GM12878 (cell line): ENCODE results near the gene MRPL21.

ENCODE experiments used
- CEBPB ChIP-seq, 2 experiments: fragments of 150-350 bp in 1 of 2; IDR thresholded peaks; 2 replicates each; pipeline ENCODE4 v1.6.1; 2012 to 2014; ENCODE audit warnings: low read depth in 2 of 2, low read length in 2 of 2, borderline replicate concordance in 1 of 2, inconsistent platforms in 1 of 2
- CTCF ChIP-seq, 3 experiments: IDR thresholded peaks in 2 of 3; conservative IDR thresholded peaks in 1 of 3; 2 replicates each; pipeline ENCODE4 v1.5.1; 2011; ENCODE audit warnings: low read depth in 3 of 3, low read length in 3 of 3, mild to moderate bottlenecking in 3 of 3, control low read depth in 2 of 3, moderate library complexity in 2 of 3, inconsistent platforms in 1 of 3, mixed read lengths in 1 of 3; ENCODE audit not compliant: control insufficient read depth in 2 of 3, insufficient read depth in 1 of 3; ENCODE audit errors: extremely low read depth in 1 of 3
- FOXM1 ChIP-seq: IDR thresholded peaks from 2 replicates; pipeline ENCODE4 v1.6.1; 2012; ENCODE audit warnings: low read depth, mild to moderate bottlenecking, inconsistent platforms, low read length, moderate library complexity
- POLR2A ChIP-seq: IDR thresholded peaks from 2 replicates; pipeline ENCODE4 v1.6.1; 2011; ENCODE audit warnings: low read depth, mild to moderate bottlenecking, low read length
- SMC3 ChIP-seq: IDR thresholded peaks from 2 replicates; pipeline ENCODE4 v1.6.1; 2011; ENCODE audit warnings: low read length, improper control_type of control experiment, borderline replicate concordance

- no peak for TF ChIP-seq SMC3
- no peak for TF ChIP-seq FOXM1
- TF ChIP-seq CTCF (IDR thresholded peaks at IDR 0.05 in 2 of 3, conservative IDR thresholded peaks at IDR 0.05 in 1 of 3; ENCODE audit: control insufficient read depth in 2 of 3, extremely low read depth in 1 of 3, insufficient read depth in 1 of 3, low read depth in 3 of 3, low read length in 3 of 3), result no peak
- no peak for TF ChIP-seq CEBPB (IDR thresholded peaks at IDR 0.05; ENCODE audit: borderline replicate concordance in 1 of 2, low read depth in 2 of 2, low read length in 2 of 2)
- no peak for TF ChIP-seq POLR2A
These were observed 20.0 kb upstream of the MRPL21 start for GRCh38 chr11:68923614-68924013.
